RWPE1 (cell line): ENCODE results near the gene CNIH3.

Source experiments
- CTCF ChIA-PET: fragments of 350-600 bp; sonication (Branson Sonifier 250); formaldehyde crosslinking; extraction: SDS; loops from one replicate; lab custom pipeline; 2021; lab: Yijun Ruan, JAX
- POLR2A ChIA-PET: fragments of 400-600 bp; formaldehyde crosslinking; extraction: SDS; loops from one replicate; lab custom pipeline; 2020; ENCODE audit warnings: antibody characterized with exemption; ENCODE audit not compliant: low non-redundant PET; lab: Yijun Ruan, JAX
- DNase-seq: peaks from one replicate; pipeline ENCODE4 v3.0.0; 2012; ENCODE audit warnings: low spot score
- H3K27ac ChIP-seq: fragments of 450-650 bp; 2 replicates; pipeline ENCODE4 v1.5.1; 2017
- TF ChIP-seq, protein P1 (sequence below): fragments of 450-650 bp; conservative IDR thresholded peaks from 2 replicates; pipeline ENCODE4 v1.5.1; 2017; ENCODE audit warnings: low read depth, mild to moderate bottlenecking

CNIH3 gene

DNA sequence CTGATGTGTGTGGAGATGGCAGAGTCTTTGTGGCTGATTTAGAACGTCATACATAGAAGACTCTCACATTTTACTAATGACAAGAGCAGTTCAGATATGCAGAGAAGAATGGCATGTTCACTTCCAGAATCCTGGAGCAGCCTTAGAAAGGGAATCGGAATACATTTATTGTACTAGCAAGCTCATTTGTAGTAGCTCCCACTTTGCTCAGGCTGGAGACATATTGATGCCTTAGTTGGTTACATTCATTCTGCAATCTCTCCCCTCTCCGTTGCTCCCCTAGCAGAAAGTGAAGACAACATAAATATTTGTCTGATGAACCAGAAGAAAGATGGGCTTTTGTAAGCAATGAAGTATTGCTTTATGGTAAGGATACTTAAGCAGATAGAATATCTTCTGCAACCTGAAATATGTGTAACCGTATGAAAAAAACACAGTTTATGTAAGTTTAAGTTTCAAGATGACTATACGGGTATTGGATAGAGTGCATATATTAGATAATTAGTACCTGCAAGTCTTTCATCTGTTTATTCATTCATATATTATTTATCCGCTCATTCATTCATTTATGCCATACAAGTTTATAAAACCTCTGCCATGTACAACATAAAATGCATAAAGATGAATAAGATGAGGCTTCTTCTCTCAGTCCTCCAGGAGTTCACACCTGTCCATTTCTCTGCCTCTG is 135.7 kb downstream of the CNIH3 start:
- CTCF ChIA-PET: no interaction called here
- no peak for DNase-seq
- TF ChIP-seq, protein P1, sequence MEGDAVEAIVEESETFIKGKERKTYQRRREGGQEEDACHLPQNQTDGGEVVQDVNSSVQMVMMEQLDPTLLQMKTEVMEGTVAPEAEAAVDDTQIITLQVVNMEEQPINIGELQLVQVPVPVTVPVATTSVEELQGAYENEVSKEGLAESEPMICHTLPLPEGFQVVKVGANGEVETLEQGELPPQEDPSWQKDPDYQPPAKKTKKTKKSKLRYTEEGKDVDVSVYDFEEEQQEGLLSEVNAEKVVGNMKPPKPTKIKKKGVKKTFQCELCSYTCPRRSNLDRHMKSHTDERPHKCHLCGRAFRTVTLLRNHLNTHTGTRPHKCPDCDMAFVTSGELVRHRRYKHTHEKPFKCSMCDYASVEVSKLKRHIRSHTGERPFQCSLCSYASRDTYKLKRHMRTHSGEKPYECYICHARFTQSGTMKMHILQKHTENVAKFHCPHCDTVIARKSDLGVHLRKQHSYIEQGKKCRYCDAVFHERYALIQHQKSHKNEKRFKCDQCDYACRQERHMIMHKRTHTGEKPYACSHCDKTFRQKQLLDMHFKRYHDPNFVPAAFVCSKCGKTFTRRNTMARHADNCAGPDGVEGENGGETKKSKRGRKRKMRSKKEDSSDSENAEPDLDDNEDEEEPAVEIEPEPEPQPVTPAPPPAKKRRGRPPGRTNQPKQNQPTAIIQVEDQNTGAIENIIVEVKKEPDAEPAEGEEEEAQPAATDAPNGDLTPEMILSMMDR: no peak
- POLR2A ChIA-PET: no interaction called here
- H3K27ac ChIP-seq: no peak overlapping the region

DNA sequence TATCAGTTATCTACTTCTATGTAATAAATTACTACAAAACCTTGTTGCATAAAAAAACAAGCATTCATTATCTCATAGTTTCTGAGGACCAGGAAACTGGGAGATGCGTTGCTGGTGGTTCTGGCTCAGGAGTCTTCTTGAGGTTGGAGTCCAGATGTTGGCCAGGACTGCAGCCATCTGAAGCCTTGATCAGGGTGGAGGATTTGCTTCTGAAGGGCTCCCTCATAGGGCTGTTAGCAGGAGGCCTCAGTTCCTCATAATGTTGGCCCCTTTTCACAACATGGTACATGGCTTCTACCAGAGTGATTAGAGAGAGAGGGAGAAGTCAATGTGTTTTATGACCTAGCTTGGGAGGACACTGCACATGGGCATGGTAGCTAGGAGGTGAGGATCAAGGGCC is 137.4 kb downstream of the CNIH3 start:
- no peak overlapping the region for H3K27ac ChIP-seq
- ChIA-PET POLR2A (no interaction called here), CTCF (no interaction called here)
- DNase-seq: no peak
- TF ChIP-seq, protein P1: no peak

DNA sequence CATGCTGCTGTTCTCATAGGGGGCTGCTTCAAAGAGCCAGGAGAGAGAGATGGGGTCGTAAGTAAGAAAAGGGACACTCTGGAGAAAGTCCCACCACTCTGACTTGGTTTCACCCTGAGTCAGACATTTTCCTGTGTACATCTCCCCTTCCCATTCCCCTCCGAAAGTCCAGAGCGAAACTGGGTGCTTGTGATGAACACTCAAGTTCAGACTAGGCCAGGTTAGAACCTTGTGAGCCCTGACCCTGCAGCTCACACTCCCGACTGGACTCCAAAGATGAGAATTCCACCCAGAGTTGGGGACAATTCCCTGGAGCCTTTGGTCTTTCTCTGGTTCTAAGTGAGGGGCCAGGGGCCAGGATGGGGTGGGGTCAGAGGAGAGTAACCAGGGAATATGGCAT is 139.5 kb downstream of the CNIH3 start:
- POLR2A ChIA-PET: no interaction called here

DNA sequence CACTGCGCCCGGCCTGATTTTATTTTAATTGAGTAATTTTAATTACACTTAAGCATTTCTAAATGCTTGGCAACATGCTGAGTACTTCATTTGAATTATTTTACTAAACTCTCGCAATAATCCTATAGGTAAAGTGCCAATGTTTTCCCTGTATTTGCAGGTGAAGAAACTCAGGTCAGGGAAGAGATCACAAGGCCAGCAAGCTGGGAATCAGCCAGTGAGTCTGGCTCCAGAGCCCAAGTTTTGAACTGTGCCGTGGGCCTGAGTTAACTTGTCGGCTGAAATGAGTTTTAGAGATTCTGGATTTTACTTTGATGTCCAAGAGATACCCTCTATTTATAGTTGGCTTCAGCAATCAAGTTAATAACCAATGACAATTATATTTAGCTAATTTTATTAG is 141.4 kb downstream of the CNIH3 start:
- CTCF ChIA-PET: no interaction called here
- H3K27ac ChIP-seq: no peak overlapping the region
- DNase-seq: no peak
- TF ChIP-seq, protein P1: no peak
- POLR2A ChIA-PET: no interaction called here

More for the DNA sequence above, 139.5 kb downstream of the CNIH3 start:
- H3K27ac ChIP-seq: no peak overlapping the region
- TF ChIP-seq, protein P1: no peak
- CTCF ChIA-PET: interaction anchor here (0.5 kb wide), 1 partner anchor 165 kb away, joined by 3 read pairs; no protein-coding TSS in a partner anchor
- no peak for DNase-seq

DNA sequence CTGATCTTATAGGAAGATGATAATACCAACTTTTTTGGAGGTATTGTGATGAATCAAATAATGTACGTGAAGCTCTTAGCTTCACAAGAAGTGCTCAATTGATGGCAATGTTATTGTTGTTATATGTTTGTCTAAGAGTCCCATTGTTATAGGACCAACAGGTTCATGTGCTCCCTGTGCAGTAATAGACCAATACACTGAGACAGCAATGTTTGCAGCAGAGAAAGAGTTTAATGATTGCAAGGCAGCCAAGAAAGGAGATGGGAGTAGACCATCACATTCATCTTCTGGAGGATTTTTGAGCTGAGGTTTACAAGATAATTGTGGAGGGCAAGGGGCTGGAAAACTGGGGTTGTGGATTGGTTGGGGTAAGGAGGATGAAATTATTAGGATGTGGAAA is 143.0 kb downstream of the CNIH3 start:
- ChIA-PET POLR2A (no interaction called here), CTCF (interaction anchor here (0.8 kb wide), 1 partner anchor 92 kb away, joined by 3 read pairs; no protein-coding TSS in a partner anchor)
- H3K27ac ChIP-seq: no peak overlapping the region
- TF ChIP-seq, protein P1: no peak
- no peak for DNase-seq

DNA sequence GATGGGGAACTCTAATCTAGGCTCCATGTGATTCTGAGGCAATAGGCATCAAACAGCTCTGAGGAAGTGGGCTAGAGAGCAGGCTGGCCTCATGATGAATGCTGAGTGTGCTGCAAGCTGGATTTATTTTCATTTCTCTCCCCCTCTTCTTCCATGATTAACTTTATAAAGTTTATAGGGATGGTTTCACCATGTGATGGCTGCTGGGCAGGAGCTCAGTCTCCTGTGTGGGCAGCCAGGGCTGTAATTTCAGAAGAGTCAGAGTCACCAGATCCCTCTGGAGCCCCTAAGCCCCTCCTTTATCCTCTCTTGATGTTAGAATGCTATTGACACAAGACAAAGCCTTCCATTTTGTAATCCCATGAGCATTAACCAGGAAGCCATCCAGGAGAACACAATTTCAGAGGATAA is 143.6 kb downstream of the CNIH3 start:
- ChIA-PET POLR2A (no interaction called here), CTCF (interaction anchor here (0.8 kb wide), 1 partner anchor 92 kb away, joined by 3 read pairs; no protein-coding TSS in a partner anchor)
- no peak for DNase-seq
- H3K27ac ChIP-seq: no peak overlapping the region
- TF ChIP-seq, protein P1: no peak
